ENCODE data around the gene CAPN9.

DNA sequence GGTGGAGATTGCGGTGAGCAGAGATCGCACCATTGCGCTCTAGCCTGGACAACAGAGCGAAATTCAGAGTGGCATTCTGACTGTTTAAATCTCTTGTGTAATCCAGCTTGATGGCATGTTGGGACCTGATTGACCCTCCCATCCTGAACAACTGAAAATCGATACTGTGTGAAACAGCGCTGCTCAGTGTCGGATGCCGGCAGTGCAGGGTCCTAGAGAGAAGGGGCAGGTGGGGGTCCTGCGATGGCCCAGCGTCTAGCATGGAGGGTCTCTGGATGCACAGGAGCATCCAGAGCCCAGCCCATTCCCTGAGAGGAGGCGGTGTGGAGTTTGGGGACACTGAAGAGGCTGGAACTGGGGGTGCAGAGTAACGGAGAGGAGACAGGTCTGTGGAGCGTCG, 49.1 kb upstream of the CAPN9 start:
- TF ChIP-seq, protein P1, sequence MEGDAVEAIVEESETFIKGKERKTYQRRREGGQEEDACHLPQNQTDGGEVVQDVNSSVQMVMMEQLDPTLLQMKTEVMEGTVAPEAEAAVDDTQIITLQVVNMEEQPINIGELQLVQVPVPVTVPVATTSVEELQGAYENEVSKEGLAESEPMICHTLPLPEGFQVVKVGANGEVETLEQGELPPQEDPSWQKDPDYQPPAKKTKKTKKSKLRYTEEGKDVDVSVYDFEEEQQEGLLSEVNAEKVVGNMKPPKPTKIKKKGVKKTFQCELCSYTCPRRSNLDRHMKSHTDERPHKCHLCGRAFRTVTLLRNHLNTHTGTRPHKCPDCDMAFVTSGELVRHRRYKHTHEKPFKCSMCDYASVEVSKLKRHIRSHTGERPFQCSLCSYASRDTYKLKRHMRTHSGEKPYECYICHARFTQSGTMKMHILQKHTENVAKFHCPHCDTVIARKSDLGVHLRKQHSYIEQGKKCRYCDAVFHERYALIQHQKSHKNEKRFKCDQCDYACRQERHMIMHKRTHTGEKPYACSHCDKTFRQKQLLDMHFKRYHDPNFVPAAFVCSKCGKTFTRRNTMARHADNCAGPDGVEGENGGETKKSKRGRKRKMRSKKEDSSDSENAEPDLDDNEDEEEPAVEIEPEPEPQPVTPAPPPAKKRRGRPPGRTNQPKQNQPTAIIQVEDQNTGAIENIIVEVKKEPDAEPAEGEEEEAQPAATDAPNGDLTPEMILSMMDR (IDR thresholded peaks at IDR 0.05; ENCODE audit: borderline replicate concordance, extremely low read depth, low read length, poor library complexity, severe bottlenecking), result peak; percentile 18
- no peak for TF ChIP-seq EZH2 (IDR thresholded peaks at IDR 0.05; ENCODE audit: borderline replicate concordance, low read depth, low read length, severe bottlenecking)

Measured in DND-41 (cell line).